Kidney (tissue), 14 donors: ENCODE data around the gene MAPRE2. TPM values are rescaled to one million over a fixed set of nuclear protein-coding genes. Genes with fewer than 3 reads are reported as not detected.

Experiments
- DNase-seq, 5 donors: peaks; one replicate each; pipeline ENCODE4 v3.0.0-alpha.2; 2013 to 2020
- FAIRE-seq: peaks from 2 replicates; lab custom pipeline; 2012; peaks lifted over from hg19 to GRCh38; lab: Jason Lieb, UNC
- H3K27ac ChIP-seq, 2 donors: one replicate each; pipeline ENCODE4 v1.7.0; 2013; ENCODE audit warnings: low read depth in 2 of 2, low read length in 2 of 2, inconsistent platforms in 1 of 2
- H3K27me3 ChIP-seq: one replicate; pipeline ENCODE4 v1.7.1; 2013; ENCODE audit warnings: low read length, inconsistent platforms; ENCODE audit not compliant: control insufficient read depth, insufficient read depth
- H3K36me3 ChIP-seq, 3 donors: one replicate each; pipeline versions ENCODE4 v1.7.0 to v1.7.1; 2013; ENCODE audit warnings: low read length in 3 of 3, control low read depth in 1 of 3, inconsistent platforms in 1 of 3; ENCODE audit not compliant: insufficient read depth in 3 of 3, control insufficient read depth in 2 of 3
- H3K4me1 ChIP-seq, 3 donors: one replicate each; pipeline versions ENCODE4 v1.7.0 to v1.7.1; 2013; ENCODE audit warnings: low read length in 3 of 3, inconsistent platforms in 1 of 3, low read depth in 1 of 3; ENCODE audit not compliant: control insufficient read depth in 2 of 3, insufficient read depth in 2 of 3
- H3K4me3 ChIP-seq, 3 donors: one replicate each; pipeline versions ENCODE4 v1.7.0 to v1.8.1; 2013; ENCODE audit warnings: low read length in 3 of 3, control low read depth in 1 of 3, inconsistent platforms in 1 of 3
- H3K9ac ChIP-seq, 3 donors: one replicate each; pipeline versions ENCODE4 v1.7.0 to v1.7.1; 2013; ENCODE audit warnings: low read length in 3 of 3, control low read depth in 1 of 3, inconsistent platforms in 1 of 3
- H3K9me3 ChIP-seq, 3 donors: one replicate each; pipeline versions ENCODE4 v1.7.0 to v1.7.1; 2013; ENCODE audit warnings: low read length in 3 of 3, control low read depth in 1 of 3, inconsistent platforms in 1 of 3; ENCODE audit not compliant: control insufficient read depth in 2 of 3, insufficient read depth in 1 of 3
- intact Hi-C: fragments of 100-400 bp; cut with DNase I; formaldehyde crosslinking; loops from one replicate; pipeline ENCODE4 v1.11.1; 2022
- polyA plus RNA-seq: library from polyadenylated mRNA; stranded (reverse); fragments of 350-450 nt; fragmentation: Illumina TruSeq; extraction: RNeasy Lipid Tissue Mini Kit (QIAGEN cat#74804); gene quantifications from one replicate; pipeline ENCODE4 v1.2.3, GENCODE V29; 2014; ENCODE audit warnings: low read depth, low replicate concordance; ENCODE audit not compliant: insufficient read depth
- total RNA-seq: library from RNA; stranded (reverse); fragmentation: NEBNext Ultra II Directional; extraction: Animal tissue kit (Norgen Biotek cat#: 25700); gene quantifications from one replicate; pipeline ENCODE4 v1.2.1, GENCODE V29; 2021
- TF ChIP-seq, protein P1 (sequence below): IDR thresholded peaks from 3 replicates; pipeline ENCODE4 v1.5.1; 2012; ENCODE audit warnings: mild to moderate bottlenecking, moderate library complexity, borderline replicate concordance; ENCODE audit not compliant: insufficient read depth; ENCODE audit errors: extremely low read depth
- donor health status: control.
- donor health status: control.
- donor health status: control.
- donor health status: control.
- donor health status: control.
- donor health status: DM: yes; HTN: yes; CAD: no.
- donor health status: Normal renal cell carcinoma (clear cell type).

Gene MAPRE2
- total and polyA plus RNA-seq, 2 donors from 2014 or later: 15.2 to 30.2 TPM

DNA sequence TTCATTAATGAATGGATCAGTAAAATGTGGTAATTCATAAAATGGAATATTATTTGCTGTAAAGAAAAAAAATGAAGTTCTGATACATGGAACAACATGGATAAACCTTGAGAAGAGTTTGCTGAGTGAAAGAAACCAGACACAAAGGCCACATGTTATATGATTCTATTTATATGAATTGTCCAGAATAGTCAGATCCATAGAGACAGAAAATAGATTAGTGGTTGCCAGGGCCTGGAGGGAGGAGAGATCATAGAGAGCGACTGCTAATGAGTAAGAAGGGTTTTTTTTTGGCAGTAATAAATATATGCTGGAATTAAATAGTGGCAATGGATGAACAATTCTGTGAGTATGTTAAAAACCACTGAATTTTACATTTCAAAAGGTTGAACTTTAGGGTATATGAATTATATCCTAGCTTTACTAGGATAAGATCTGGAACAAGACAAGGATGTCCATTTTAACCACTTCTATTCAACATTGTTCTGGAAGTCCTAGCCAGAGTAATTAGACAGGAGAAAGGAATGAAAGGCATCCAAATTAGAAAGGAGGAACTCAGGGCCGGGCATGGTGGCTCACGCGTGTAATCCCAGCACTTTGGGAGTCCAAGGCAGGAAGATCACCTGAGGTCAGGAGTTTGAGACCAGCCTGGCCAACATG lies 48.8 kb downstream of the MAPRE2 start:
- FAIRE-seq (no peak), DNase-seq (no peak)
- no peak overlapping the region for H3K27ac ChIP-seq
- H3K27me3 ChIP-seq: no peaks in the 10 kb centered on the region
- H3K4me3 ChIP-seq: no peak overlapping the region
- H3K4me1 ChIP-seq: peaks cover 0 to 9% (median 0%) of the 10 kb centered on the region in 3 donors
- no peaks in the 10 kb centered on the region for H3K9me3 ChIP-seq
- no peaks in the 10 kb centered on the region for H3K36me3 ChIP-seq
- intact Hi-C loops: no loop called here
- H3K9ac ChIP-seq: no peak overlapping the region
- TF ChIP-seq, protein P1, sequence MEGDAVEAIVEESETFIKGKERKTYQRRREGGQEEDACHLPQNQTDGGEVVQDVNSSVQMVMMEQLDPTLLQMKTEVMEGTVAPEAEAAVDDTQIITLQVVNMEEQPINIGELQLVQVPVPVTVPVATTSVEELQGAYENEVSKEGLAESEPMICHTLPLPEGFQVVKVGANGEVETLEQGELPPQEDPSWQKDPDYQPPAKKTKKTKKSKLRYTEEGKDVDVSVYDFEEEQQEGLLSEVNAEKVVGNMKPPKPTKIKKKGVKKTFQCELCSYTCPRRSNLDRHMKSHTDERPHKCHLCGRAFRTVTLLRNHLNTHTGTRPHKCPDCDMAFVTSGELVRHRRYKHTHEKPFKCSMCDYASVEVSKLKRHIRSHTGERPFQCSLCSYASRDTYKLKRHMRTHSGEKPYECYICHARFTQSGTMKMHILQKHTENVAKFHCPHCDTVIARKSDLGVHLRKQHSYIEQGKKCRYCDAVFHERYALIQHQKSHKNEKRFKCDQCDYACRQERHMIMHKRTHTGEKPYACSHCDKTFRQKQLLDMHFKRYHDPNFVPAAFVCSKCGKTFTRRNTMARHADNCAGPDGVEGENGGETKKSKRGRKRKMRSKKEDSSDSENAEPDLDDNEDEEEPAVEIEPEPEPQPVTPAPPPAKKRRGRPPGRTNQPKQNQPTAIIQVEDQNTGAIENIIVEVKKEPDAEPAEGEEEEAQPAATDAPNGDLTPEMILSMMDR: no peak

DNA sequence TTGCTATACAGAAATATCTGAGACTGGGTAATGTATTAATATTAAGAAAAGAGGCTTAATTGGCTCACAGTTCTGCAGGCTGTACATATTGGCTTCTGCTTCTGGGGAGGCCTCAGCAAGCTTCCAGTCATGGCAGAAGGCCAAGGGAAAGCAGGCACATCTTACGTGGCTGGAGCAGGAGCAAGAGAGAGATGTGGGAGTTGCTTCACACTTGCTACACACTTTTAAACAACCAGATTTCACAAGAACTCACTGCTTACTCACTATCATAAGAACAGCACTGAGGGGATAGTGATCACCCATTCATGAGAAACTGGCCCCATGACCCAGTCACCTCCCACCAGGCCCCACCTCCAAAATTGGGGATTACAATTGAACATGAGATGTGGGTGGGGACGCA lies 50.6 kb downstream of the MAPRE2 start:
- H3K9ac ChIP-seq: no peak overlapping the region
- DNase-seq (no peak), FAIRE-seq (no peak)
- H3K4me3 ChIP-seq: no peak overlapping the region
- intact Hi-C loops: no loop called here
- H3K9me3 ChIP-seq: no peaks in the 10 kb centered on the region
- H3K27ac ChIP-seq: no peak overlapping the region
- H3K36me3 ChIP-seq: no peaks in the 10 kb centered on the region
- no peaks in the 10 kb centered on the region for H3K27me3 ChIP-seq
- no peaks in the 10 kb centered on the region for H3K4me1 ChIP-seq
- TF ChIP-seq, protein P1: no peak

- Histone ChIP-seq H3K27me3 (no peaks in the 10 kb centered on the region), H3K36me3 (peaks cover 0 to 2% (median 0%) of the 10 kb centered on the region in 3 donors), H3K27ac (no peak overlapping the region), H3K9me3 (no peaks in the 10 kb centered on the region), H3K9ac (no peak overlapping the region), H3K4me1 (no peaks in the 10 kb centered on the region), H3K4me3 (no peak overlapping the region)
- TF ChIP-seq, protein P1: no peak
- DNase-seq (no peak), FAIRE-seq (no peak)
- intact Hi-C loops: no loop called here
Measured at GRCh38 chr18:35095983-35096676, 54.9 kb downstream of the MAPRE2 start.
